ENCODE data around the gene ATAD1. TPM values are rescaled to one million over a fixed set of nuclear protein-coding genes. Genes with fewer than 3 reads are reported as not detected.
"Not testable (repeated sequence)": the region's sequence is repeated elsewhere in the genome, so short reads cannot be mapped to it uniquely, and the experiment has no call there.

The ATAD1 gene
- total and polyA plus RNA-seq, 2 donors: 22.1 to 33.5 TPM

DNA sequence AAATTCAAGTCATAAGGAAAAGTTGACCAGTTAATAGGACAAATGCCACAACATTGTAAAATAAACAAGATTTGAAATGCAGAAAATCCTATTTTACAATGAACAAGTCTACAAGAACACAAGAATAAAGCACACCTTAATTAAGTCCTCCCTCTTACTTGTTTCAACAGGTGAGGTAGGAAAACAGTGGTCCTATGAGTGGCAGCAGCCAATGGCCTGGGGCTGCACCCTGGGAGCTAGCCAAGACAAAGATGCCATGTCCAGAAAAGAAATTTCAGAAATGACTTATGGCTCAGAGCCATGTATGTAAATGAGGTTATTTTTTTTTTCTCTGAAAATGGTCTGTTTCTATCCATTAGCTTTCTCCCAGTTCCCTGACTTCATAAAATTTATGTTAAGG is 31.0 kb upstream of the ATAD1 start:
- Histone ChIP-seq H3K27me3 (ENCODE audit: control insufficient read depth in 2 of 2, insufficient read depth in 1 of 2, low read length in 1 of 2) (no peaks in the 10 kb centered on the region), H3K27ac (ENCODE audit: low read depth in 1 of 2, low read length in 1 of 2) (no peak overlapping the region), H3K36me3 (ENCODE audit: control insufficient read depth in 2 of 2, insufficient read depth in 2 of 2, low read length in 1 of 2) (no peaks in the 10 kb centered on the region), H3K9me3 (ENCODE audit: control insufficient read depth in 2 of 2, insufficient read depth in 1 of 2, low read length in 1 of 2) (no peaks in the 10 kb centered on the region), H3K4me1 (ENCODE audit: control insufficient read depth in 2 of 2, insufficient read depth in 2 of 2, low read length in 2 of 2) (peaks cover 0 to 11% of the 10 kb centered on the region in 2 donors), H3K4me3 (ENCODE audit: low read length in 2 of 2) (no peak overlapping the region)
- no peak for DNase-seq (ENCODE audit: low read depth in 6 of 9, low spot score in 9 of 9)

DNA sequence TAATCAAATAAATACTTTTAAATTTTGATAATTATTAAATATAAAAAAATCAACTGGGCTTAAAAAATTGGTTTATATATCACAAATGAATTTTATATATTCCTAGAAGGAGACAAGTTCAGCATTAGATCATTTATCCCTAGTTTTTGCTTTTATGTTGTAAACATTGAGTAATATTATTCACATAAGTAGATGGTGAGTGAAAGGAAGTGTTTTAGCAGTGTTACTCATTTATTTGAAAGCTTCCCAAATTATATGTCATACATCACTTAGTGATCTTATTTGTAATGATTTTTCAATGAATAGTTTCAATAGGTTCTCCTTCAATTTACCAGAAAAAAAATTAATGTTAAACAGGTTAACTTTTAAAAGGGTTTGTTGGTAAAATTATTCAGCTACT is 29.5 kb upstream of the ATAD1 start:
- no peak overlapping the region for H3K27ac ChIP-seq (ENCODE audit: low read depth in 1 of 2, low read length in 1 of 2)
- H3K27me3 ChIP-seq (ENCODE audit: control insufficient read depth in 2 of 2, insufficient read depth in 1 of 2, low read length in 1 of 2): no peaks in the 10 kb centered on the region
- no peak for DNase-seq (ENCODE audit: low read depth in 6 of 9, low spot score in 9 of 9)
- no peaks in the 10 kb centered on the region for H3K9me3 ChIP-seq (ENCODE audit: control insufficient read depth in 2 of 2, insufficient read depth in 1 of 2, low read length in 1 of 2)
- no peak overlapping the region for H3K4me3 ChIP-seq (ENCODE audit: low read length in 2 of 2)
- no peaks in the 10 kb centered on the region for H3K36me3 ChIP-seq (ENCODE audit: control insufficient read depth in 2 of 2, insufficient read depth in 2 of 2, low read length in 1 of 2)
- H3K4me1 ChIP-seq (ENCODE audit: control insufficient read depth in 2 of 2, insufficient read depth in 2 of 2, low read length in 2 of 2): peaks cover 0 to 11% of the 10 kb centered on the region in 2 donors

DNA sequence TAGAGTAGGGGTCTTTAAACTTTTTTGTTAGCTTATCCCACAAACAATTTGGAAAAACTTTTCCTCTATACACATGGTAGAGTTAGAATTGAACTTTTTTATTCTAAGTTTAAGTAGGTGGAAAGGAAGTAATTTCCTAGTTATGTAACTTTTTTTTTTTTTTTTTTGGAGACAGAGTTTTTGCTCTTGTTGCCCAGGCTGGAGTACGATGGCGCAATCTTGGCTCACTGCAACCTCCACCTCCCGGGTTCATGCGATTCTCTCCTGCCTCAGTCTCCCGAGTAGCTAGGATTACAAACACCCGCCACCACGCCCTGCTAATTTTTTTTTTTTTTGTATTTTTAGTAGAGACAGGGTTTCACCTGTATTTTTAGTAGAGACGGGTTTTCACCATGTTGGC is 28.7 kb upstream of the ATAD1 start:
- not testable (repeated sequence) for H3K27ac ChIP-seq (ENCODE audit: low read depth in 1 of 2, low read length in 1 of 2); H3K27me3 ChIP-seq (ENCODE audit: control insufficient read depth in 2 of 2, insufficient read depth in 1 of 2, low read length in 1 of 2); H3K4me3 ChIP-seq (ENCODE audit: low read length in 2 of 2); H3K36me3 ChIP-seq (ENCODE audit: control insufficient read depth in 2 of 2, insufficient read depth in 2 of 2, low read length in 1 of 2); H3K9me3 ChIP-seq (ENCODE audit: control insufficient read depth in 2 of 2, insufficient read depth in 1 of 2, low read length in 1 of 2); DNase-seq (ENCODE audit: low read depth in 6 of 9, low spot score in 9 of 9)
- WGBS: 98% methylated on average over 8 of the region's 8 CpGs
- H3K4me1 ChIP-seq (ENCODE audit: control insufficient read depth in 2 of 2, insufficient read depth in 2 of 2, low read length in 2 of 2): peaks cover 0 to 11% of the 10 kb centered on the region in 2 donors

DNA sequence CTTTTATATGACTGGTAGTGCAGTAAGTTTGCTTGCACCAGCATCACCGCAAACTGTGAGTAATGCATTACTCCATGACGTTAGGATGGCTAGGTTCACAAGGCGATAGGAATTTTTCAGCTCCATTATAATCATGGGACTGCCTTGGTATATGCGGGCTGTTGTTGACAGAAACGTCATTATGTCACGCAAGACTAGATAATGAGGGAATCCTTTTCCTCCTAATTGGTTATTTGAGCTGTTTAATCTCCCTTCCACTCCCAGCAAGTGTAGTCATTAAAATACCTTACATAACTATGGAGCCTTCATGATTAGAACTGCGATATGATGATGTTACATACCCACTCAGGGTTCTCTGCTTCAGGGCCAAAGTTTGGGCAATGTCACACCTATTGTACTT is 28.0 kb upstream of the ATAD1 start:
- H3K27ac ChIP-seq (ENCODE audit: low read depth in 1 of 2, low read length in 1 of 2): no peak overlapping the region
- H3K4me1 ChIP-seq (ENCODE audit: control insufficient read depth in 2 of 2, insufficient read depth in 2 of 2, low read length in 2 of 2): peaks cover 0 to 8% of the 10 kb centered on the region in 2 donors
- no peak for DNase-seq (ENCODE audit: low read depth in 6 of 9, low spot score in 9 of 9)
- H3K27me3 ChIP-seq (ENCODE audit: control insufficient read depth in 2 of 2, insufficient read depth in 1 of 2, low read length in 1 of 2): no peaks in the 10 kb centered on the region
- no peaks in the 10 kb centered on the region for H3K36me3 ChIP-seq (ENCODE audit: control insufficient read depth in 2 of 2, insufficient read depth in 2 of 2, low read length in 1 of 2)
- H3K9me3 ChIP-seq (ENCODE audit: control insufficient read depth in 2 of 2, insufficient read depth in 1 of 2, low read length in 1 of 2): no peaks in the 10 kb centered on the region
- 97% methylated on average over 7 of the region's 7 CpGs for WGBS
- H3K4me3 ChIP-seq (ENCODE audit: low read length in 2 of 2): no peak overlapping the region

DNA sequence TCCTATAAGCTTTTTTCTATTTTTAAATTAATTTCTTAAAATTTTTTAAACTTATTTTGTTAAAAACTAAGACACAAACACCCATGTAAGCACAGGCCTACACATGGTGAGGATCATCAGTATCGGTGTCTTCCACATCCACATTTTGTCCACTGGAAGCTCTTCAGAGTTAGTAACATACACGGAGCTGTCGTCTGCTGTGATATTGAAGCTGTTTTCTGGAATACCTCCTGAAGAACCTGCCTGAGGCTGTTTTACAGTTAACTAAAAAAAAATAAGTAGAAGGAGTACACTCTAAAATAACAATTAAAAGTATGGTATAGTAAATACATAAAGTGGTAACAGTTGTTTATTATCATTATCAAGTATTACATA is 27.6 kb upstream of the ATAD1 start:
- Histone ChIP-seq H3K4me3 (ENCODE audit: low read length in 2 of 2) (no peak overlapping the region), H3K9me3 (ENCODE audit: control insufficient read depth in 2 of 2, insufficient read depth in 1 of 2, low read length in 1 of 2) (no peaks in the 10 kb centered on the region), H3K27me3 (ENCODE audit: control insufficient read depth in 2 of 2, insufficient read depth in 1 of 2, low read length in 1 of 2) (no peaks in the 10 kb centered on the region), H3K27ac (ENCODE audit: low read depth in 1 of 2, low read length in 1 of 2) (no peak overlapping the region), H3K4me1 (ENCODE audit: control insufficient read depth in 2 of 2, insufficient read depth in 2 of 2, low read length in 2 of 2) (peaks cover 0 to 5% of the 10 kb centered on the region in 2 donors), H3K36me3 (ENCODE audit: control insufficient read depth in 2 of 2, insufficient read depth in 2 of 2, low read length in 1 of 2) (no peaks in the 10 kb centered on the region)
- no peak for DNase-seq (ENCODE audit: low read depth in 6 of 9, low spot score in 9 of 9)
- WGBS: over 99% methylated on average over 3 of the region's 3 CpGs

DNA sequence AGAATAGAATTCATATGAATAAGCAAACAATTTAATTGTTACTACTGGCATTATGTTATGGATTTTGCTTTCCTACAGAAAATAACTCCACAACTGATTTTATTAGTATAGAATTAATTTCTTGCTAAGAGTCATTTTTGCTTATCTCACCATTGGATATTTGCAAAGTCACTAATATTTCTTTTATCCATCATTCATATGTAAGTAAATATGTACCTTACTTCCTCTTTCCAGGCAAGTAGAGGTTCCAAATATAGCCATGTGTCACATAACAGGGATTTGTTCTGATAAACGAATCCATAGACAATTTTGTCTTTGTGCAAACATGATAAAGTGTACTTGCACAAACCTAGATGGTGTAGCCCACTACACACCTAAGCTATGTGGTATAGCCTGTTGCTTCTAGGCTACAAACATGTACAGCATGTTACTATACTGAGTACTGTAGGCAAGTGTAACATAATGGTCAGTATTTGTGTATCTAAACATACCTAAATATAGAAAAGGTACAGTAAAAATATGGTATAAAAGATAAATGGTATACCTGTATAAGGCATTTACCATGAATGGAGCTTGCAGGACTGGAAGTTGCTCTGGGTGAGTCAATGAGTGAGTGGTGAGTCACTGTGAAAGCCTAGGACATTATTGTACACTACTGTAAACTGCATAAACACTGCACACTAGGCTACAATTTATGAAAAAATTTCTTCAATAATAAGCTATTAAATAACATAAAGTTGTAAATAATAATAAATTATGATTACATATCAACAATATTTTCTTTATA is 27.0 kb upstream of the ATAD1 start:
- no peaks in the 10 kb centered on the region for H3K36me3 ChIP-seq (ENCODE audit: control insufficient read depth in 2 of 2, insufficient read depth in 2 of 2, low read length in 1 of 2)
- H3K9me3 ChIP-seq (ENCODE audit: control insufficient read depth in 2 of 2, insufficient read depth in 1 of 2, low read length in 1 of 2): no peaks in the 10 kb centered on the region
- 35% methylated on average over 1 of the region's 1 CpG for WGBS
- no peaks in the 10 kb centered on the region for H3K4me1 ChIP-seq (ENCODE audit: control insufficient read depth in 2 of 2, insufficient read depth in 2 of 2, low read length in 2 of 2)
- no peaks in the 10 kb centered on the region for H3K27me3 ChIP-seq (ENCODE audit: control insufficient read depth in 2 of 2, insufficient read depth in 1 of 2, low read length in 1 of 2)
- H3K4me3 ChIP-seq (ENCODE audit: low read length in 2 of 2): no peak overlapping the region
- H3K27ac ChIP-seq (ENCODE audit: low read depth in 1 of 2, low read length in 1 of 2): no peak overlapping the region
- no peak for DNase-seq (ENCODE audit: low read depth in 6 of 9, low spot score in 9 of 9)

DNA sequence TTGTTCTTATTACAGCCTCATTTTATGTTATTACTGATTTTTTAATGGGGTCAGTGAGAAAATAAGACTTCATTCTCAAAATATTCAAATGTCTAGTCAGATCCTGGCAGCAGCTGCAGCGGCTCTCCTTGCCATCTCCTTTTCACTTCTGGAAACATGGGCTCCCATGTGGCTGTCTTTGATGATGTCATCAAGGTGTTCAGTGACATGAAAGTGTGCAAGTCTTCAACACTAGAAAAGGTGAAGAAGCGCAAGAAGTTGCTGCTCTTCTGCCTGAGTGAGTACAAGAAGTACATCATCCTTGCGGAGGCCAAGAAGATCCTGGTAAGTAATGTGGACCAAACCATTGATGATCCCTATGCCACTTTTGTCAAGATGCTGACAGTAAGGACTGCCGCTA is 25.7 kb upstream of the ATAD1 start:
- 98% methylated on average over 4 of the region's 4 CpGs for WGBS

DNA sequence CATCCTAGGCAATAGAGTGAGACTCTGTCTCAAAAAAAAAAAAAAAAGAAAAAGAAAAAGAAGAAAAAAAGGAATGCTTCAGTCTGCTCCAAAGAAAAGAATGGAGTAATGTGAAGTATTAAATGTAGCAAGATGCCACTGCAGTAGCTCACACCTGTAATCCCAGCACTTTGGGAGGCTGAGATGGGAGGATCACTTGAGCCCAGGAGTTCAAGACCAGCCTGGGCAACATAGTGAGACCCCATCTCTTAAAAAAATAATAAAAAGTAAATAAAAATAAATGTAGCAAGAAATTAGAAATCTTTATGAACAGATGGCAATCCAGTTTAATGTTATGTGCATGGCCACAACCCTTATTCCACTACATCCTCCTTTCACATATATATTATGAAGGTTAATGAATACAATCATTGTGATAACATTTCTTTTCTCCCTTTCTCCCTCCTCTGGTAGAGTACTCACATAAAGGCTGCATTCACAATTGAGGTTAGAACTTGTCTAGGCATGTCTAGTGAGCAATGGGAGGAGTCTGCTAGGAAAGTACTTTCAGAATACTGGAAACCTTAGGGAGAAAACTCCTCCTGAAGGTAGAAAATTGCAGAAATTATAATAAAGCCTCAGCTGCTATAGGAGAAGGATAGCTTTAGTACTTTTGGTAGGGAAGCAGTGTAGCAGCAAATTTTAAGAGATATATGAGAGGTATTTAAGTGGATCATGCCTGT is 24.9 kb upstream of the ATAD1 start:
- Histone ChIP-seq H3K27me3 (ENCODE audit: control insufficient read depth in 2 of 2, insufficient read depth in 1 of 2, low read length in 1 of 2) (no peaks in the 10 kb centered on the region), H3K4me3 (ENCODE audit: low read length in 2 of 2) (no peak overlapping the region), H3K27ac (ENCODE audit: low read depth in 1 of 2, low read length in 1 of 2) (no peak overlapping the region), H3K9me3 (ENCODE audit: control insufficient read depth in 2 of 2, insufficient read depth in 1 of 2, low read length in 1 of 2) (no peaks in the 10 kb centered on the region), H3K36me3 (ENCODE audit: control insufficient read depth in 2 of 2, insufficient read depth in 2 of 2, low read length in 1 of 2) (no peaks in the 10 kb centered on the region), H3K4me1 (ENCODE audit: control insufficient read depth in 2 of 2, insufficient read depth in 2 of 2, low read length in 2 of 2) (no peaks in the 10 kb centered on the region)
- DNase-seq (ENCODE audit: low read depth in 6 of 9, low spot score in 9 of 9): no peak

More for the DNA sequence above, 25.7 kb upstream of the ATAD1 start:
- no peak for DNase-seq (ENCODE audit: low read depth in 6 of 9, low spot score in 9 of 9)
- Histone ChIP-seq H3K4me1 (ENCODE audit: control insufficient read depth in 2 of 2, insufficient read depth in 2 of 2, low read length in 2 of 2) (no peaks in the 10 kb centered on the region), H3K9me3 (ENCODE audit: control insufficient read depth in 2 of 2, insufficient read depth in 1 of 2, low read length in 1 of 2) (no peaks in the 10 kb centered on the region), H3K4me3 (ENCODE audit: low read length in 2 of 2) (no peak overlapping the region), H3K36me3 (ENCODE audit: control insufficient read depth in 2 of 2, insufficient read depth in 2 of 2, low read length in 1 of 2) (no peaks in the 10 kb centered on the region), H3K27me3 (ENCODE audit: control insufficient read depth in 2 of 2, insufficient read depth in 1 of 2, low read length in 1 of 2) (no peaks in the 10 kb centered on the region), H3K27ac (ENCODE audit: low read depth in 1 of 2, low read length in 1 of 2) (no peak overlapping the region)

DNA sequence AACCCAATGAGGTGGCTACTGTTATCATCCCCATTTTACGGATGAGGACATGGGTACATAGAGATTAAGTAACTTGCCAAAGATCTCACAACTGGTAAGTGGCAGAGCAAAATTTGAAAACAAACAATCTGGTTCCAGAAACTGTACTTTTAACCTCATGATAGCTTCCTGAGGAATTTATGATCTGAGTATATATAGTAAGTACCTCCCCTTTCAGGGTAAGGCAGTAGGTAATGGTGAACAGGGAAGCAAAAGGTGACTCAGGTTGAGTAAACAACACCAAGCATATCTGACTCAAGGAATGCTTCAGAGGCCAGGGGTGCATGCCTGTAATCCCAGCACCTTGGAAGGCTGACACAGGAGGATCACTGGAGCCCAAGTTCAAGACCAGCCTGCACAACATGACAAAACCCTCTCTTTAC is 24.2 kb upstream of the ATAD1 start:
- no peaks in the 10 kb centered on the region for H3K9me3 ChIP-seq (ENCODE audit: control insufficient read depth in 2 of 2, insufficient read depth in 1 of 2, low read length in 1 of 2)
- H3K4me1 ChIP-seq (ENCODE audit: control insufficient read depth in 2 of 2, insufficient read depth in 2 of 2, low read length in 2 of 2): no peaks in the 10 kb centered on the region
- H3K27me3 ChIP-seq (ENCODE audit: control insufficient read depth in 2 of 2, insufficient read depth in 1 of 2, low read length in 1 of 2): no peaks in the 10 kb centered on the region
- WGBS: 100% methylated on average over 1 of the region's 1 CpG
- no peak overlapping the region for H3K4me3 ChIP-seq (ENCODE audit: low read length in 2 of 2)
- H3K27ac ChIP-seq (ENCODE audit: low read depth in 1 of 2, low read length in 1 of 2): no peak overlapping the region
- no peaks in the 10 kb centered on the region for H3K36me3 ChIP-seq (ENCODE audit: control insufficient read depth in 2 of 2, insufficient read depth in 2 of 2, low read length in 1 of 2)
- no peak for DNase-seq (ENCODE audit: low read depth in 6 of 9, low spot score in 9 of 9)

Measured in thymus (tissue), 11 donors.